ENCODE results near the gene CLIP2. TPM values are rescaled to one million over a fixed set of nuclear protein-coding genes. Genes with fewer than 3 reads are reported as not detected.
"Not testable (repeated sequence)": the region's sequence is repeated elsewhere in the genome, so short reads cannot be mapped to it uniquely, and the experiment has no call there.

Gene CLIP2
- total RNA-seq, 4 donors from 2014 or later = 84.5 to 157 (median 111) TPM

DNA sequence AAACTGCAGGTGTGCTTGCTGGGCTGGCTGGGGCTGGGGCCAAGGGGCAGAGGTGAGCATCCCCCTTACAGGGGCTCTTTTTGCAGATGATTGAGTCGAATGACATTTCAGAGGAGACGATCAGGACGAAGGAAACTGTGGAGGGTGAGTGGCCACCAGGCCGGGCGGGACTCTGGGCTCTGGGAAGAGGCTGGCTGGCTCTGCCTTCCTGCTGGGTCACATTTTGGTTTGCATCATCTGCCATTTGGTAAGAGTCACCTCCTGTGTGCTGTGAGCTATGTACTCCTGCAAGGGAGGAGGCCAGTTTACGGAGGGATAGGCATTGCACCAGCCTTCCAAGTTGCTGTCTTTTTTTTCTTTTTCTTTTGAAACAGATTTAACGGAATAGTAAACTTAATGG lies 91.5 kb downstream of the CLIP2 start:
- no peaks in the 10 kb centered on the region for H3K4me1 ChIP-seq
- H3K4me3 ChIP-seq = no peak overlapping the region
- in situ Hi-C loops (cut with MboI; ENCODE audit: low pct_ligation_motif_present in 1 of 4, low pct_unique_long_range_greater_than_20kb in 1 of 4, low sequenced_read_pairs in 3 of 4) = loop anchor here in 1 of 4 donors (25.0 kb wide), 1 partner anchor 318 kb away; no protein-coding TSS in a partner anchor
- H3K27ac ChIP-seq = peak overlapping the region in 3 of 4 donors; percentile 5 to 53 (median 36)
- TF ChIP-seq POLR2A (IDR thresholded peaks at IDR 0.05) (no peak), EP300 (IDR thresholded peaks at IDR 0.05; ENCODE audit: low read depth) (no peak), POLR2AphosphoS5 (IDR thresholded peaks at IDR 0.05) (no peak)
- TF ChIP-seq, protein P1, sequence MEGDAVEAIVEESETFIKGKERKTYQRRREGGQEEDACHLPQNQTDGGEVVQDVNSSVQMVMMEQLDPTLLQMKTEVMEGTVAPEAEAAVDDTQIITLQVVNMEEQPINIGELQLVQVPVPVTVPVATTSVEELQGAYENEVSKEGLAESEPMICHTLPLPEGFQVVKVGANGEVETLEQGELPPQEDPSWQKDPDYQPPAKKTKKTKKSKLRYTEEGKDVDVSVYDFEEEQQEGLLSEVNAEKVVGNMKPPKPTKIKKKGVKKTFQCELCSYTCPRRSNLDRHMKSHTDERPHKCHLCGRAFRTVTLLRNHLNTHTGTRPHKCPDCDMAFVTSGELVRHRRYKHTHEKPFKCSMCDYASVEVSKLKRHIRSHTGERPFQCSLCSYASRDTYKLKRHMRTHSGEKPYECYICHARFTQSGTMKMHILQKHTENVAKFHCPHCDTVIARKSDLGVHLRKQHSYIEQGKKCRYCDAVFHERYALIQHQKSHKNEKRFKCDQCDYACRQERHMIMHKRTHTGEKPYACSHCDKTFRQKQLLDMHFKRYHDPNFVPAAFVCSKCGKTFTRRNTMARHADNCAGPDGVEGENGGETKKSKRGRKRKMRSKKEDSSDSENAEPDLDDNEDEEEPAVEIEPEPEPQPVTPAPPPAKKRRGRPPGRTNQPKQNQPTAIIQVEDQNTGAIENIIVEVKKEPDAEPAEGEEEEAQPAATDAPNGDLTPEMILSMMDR (IDR thresholded peaks at IDR 0.05) = no peak
- 84 to 88% methylated on average over 2 to 7 of the region's 7 CpGs for WGBS, 2 donors (ENCODE audit: low coverage in 1 of 2)
- H3K36me3 ChIP-seq = peaks cover 0 to 16% (median 5%) of the 10 kb centered on the region in 4 donors
- intact Hi-C loops (cut with DNase I; ENCODE audit: low total_unique reads) = no loop called here
- no peak for DNase-seq
- H3K9me3 ChIP-seq = no peaks in the 10 kb centered on the region
- H3K27me3 ChIP-seq = no peaks in the 10 kb centered on the region

DNA sequence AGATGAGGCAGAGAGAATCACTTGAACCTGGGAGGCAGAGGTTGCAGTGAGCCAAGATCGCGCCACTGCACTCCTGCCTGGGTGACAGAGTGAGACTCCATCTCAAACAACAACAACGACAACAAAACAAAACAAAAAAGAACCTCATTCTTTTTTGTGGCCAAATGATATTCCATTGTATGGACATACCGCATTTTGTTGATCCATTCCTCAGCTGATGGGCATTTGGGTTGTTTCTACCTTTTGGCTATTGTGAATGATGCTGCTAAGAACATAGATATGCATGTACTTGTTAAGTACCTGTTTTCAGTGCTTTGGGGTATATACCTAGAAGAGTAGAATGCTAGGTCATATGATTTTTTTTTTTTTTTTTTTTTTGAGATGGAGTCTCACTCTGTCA lies 94.9 kb downstream of the CLIP2 start:
- 67 to 69% methylated on average over 2 to 4 of the region's 4 CpGs for WGBS, 2 donors (ENCODE audit: low coverage in 1 of 2)
- in situ Hi-C loops (cut with MboI; ENCODE audit: low pct_ligation_motif_present in 1 of 4, low pct_unique_long_range_greater_than_20kb in 1 of 4, low sequenced_read_pairs in 3 of 4) = loop anchor here in 1 of 4 donors (25.0 kb wide), 1 partner anchor 322 kb away; no protein-coding TSS in a partner anchor

DNA sequence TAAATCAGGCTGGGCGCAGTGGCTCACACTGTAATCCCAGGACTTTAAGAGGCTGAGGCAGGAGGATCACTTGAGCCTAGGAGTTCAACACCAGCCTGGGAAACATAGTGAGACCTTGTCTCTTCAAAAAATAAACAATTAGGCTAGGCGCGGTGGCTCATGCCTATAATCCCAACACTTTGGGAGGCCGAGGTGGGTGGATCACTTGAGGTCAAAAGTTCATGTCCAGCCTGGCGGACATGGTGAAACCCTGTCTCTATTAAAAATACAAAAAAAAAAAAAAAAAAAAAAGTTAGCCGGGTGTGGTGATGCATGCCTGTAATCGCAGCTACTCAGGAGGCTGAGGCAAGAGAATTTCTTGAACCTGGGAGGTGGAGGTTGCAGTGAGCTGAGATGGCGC lies 95.6 kb downstream of the CLIP2 start:
- DNase-seq; H3K9me3 ChIP-seq; H3K27ac ChIP-seq; intact Hi-C loops (cut with DNase I; ENCODE audit: low total_unique reads); H3K4me3 ChIP-seq; H3K27me3 ChIP-seq; H3K4me1 ChIP-seq: not testable (repeated sequence)
- peaks cover 0 to 25% (median 10%) of the 10 kb centered on the region in 4 donors for H3K36me3 ChIP-seq
- in situ Hi-C loops (cut with MboI; ENCODE audit: low pct_ligation_motif_present in 1 of 4, low pct_unique_long_range_greater_than_20kb in 1 of 4, low sequenced_read_pairs in 3 of 4) = loop anchor here in 1 of 4 donors (25.0 kb wide), 1 partner anchor 323 kb away; no protein-coding TSS in a partner anchor
- 83 to 86% methylated on average over 3 to 8 of the region's 8 CpGs for WGBS, 2 donors (ENCODE audit: low coverage in 1 of 2)

More for the DNA sequence above, 94.9 kb downstream of the CLIP2 start:
- H3K4me3 ChIP-seq; H3K9me3 ChIP-seq; H3K4me1 ChIP-seq; H3K27ac ChIP-seq; H3K27me3 ChIP-seq; DNase-seq; intact Hi-C loops (cut with DNase I; ENCODE audit: low total_unique reads): not testable (repeated sequence)
- peaks cover 0 to 20% (median 9%) of the 10 kb centered on the region in 4 donors for H3K36me3 ChIP-seq

DNA sequence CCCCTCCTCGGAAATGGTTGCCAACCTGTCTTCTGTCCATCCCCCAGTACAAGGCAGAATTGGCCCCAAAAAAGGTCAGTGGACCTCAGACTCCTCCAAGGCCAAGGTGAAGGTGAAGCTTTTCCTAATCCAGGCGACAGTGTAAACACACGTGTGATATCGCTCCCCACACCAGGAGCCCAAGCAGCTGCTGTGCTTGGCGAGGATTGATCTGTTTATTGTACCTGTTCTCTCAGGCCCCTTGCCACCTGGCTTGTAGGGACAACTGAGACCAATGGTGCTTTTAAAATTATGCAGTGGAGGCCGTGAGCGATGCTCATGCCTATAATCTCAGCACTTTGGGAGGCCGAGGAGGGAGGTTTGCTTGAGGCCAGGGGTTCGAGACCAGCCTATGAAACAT lies 98.4 kb downstream of the CLIP2 start:
- H3K4me3 ChIP-seq = no peak overlapping the region
- peaks cover 0 to 36% (median 12%) of the 10 kb centered on the region in 4 donors for H3K36me3 ChIP-seq
- H3K27ac ChIP-seq = no peak overlapping the region
- H3K27me3 ChIP-seq = no peaks in the 10 kb centered on the region
- H3K4me1 ChIP-seq = no peaks in the 10 kb centered on the region
- intact Hi-C loops (cut with DNase I; ENCODE audit: low total_unique reads) = no loop called here
- TF ChIP-seq POLR2A (IDR thresholded peaks at IDR 0.05) = no peak
- TF ChIP-seq POLR2AphosphoS5 (IDR thresholded peaks at IDR 0.05) = no peak
- no peak for TF ChIP-seq EP300 (IDR thresholded peaks at IDR 0.05; ENCODE audit: low read depth)
- TF ChIP-seq, protein P1 (IDR thresholded peaks at IDR 0.05) = no peak
- H3K9me3 ChIP-seq = no peaks in the 10 kb centered on the region
- WGBS, 2 donors (ENCODE audit: low coverage in 1 of 2) = 85% methylated on average over 9 of the region's 9 CpGs; no CpG with 5 or more reads in 1 of the 2 donors
- in situ Hi-C loops (cut with MboI; ENCODE audit: low pct_ligation_motif_present in 1 of 4, low pct_unique_long_range_greater_than_20kb in 1 of 4, low sequenced_read_pairs in 3 of 4) = loop anchor here in 1 of 4 donors (25.0 kb wide), 1 partner anchor 325 kb away; no protein-coding TSS in a partner anchor
- DNase-seq = no peak

DNA sequence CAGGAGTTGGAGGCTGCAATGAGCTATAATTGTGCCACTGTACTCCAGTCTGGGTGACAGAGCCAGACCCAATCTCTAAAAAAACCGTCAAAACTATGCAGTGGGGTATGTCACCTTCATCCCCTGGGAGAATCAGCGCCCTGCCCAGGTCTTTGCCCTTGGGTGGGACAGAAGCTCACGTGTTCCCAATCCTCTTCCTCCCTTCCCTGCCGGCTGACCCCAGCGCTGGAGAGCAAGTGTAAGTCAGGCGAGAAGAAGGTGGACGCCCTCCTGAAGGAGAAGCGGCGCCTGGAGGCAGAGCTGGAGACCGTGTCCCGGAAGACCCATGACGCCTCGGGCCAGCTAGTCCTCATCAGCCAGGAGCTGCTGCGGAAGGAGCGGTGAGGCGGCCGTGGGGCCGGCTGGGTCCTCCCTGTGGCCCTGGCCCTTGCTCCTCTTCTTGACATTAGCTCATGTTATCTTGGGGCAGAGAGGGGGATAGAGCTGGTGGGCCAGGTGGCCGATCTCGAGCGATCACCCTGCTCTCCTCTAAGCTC lies 99.7 kb downstream of the CLIP2 start:
- WGBS, 2 donors (ENCODE audit: low coverage in 1 of 2) = 73 to 94% methylated on average over 3 to 21 of the region's 21 CpGs
- TF ChIP-seq EP300 (IDR thresholded peaks at IDR 0.05; ENCODE audit: low read depth) (no peak), POLR2AphosphoS5 (IDR thresholded peaks at IDR 0.05) (no peak), POLR2A (IDR thresholded peaks at IDR 0.05) (no peak)
- TF ChIP-seq, protein P1 (IDR thresholded peaks at IDR 0.05) = no peak
- peaks cover 0 to 36% (median 12%) of the 10 kb centered on the region in 4 donors for H3K36me3 ChIP-seq
- intact Hi-C loops (cut with DNase I; ENCODE audit: low total_unique reads) = no loop called here
- peaks cover 0 to 4% (median 0%) of the 10 kb centered on the region in 4 donors for H3K4me1 ChIP-seq
- H3K27me3 ChIP-seq = no peaks in the 10 kb centered on the region
- H3K9me3 ChIP-seq = no peaks in the 10 kb centered on the region
- H3K27ac ChIP-seq = no peak overlapping the region
- no peak overlapping the region for H3K4me3 ChIP-seq
- in situ Hi-C loops (cut with MboI; ENCODE audit: low pct_ligation_motif_present in 1 of 4, low pct_unique_long_range_greater_than_20kb in 1 of 4, low sequenced_read_pairs in 3 of 4) = loop anchor here in 1 of 4 donors (25.0 kb wide), 1 partner anchor 327 kb away; no protein-coding TSS in a partner anchor
- no peak for DNase-seq

Data from transverse colon (tissue), 4 donors.